Suppressor macrophage (primary cell): ENCODE results near the gene KCNK15.

Experiments used
- DNase-seq, 4 experiments: peaks; one replicate each; pipeline ENCODE4 v3.0.0-alpha.2; 2020 to 2022

The KCNK15 gene

DNA sequence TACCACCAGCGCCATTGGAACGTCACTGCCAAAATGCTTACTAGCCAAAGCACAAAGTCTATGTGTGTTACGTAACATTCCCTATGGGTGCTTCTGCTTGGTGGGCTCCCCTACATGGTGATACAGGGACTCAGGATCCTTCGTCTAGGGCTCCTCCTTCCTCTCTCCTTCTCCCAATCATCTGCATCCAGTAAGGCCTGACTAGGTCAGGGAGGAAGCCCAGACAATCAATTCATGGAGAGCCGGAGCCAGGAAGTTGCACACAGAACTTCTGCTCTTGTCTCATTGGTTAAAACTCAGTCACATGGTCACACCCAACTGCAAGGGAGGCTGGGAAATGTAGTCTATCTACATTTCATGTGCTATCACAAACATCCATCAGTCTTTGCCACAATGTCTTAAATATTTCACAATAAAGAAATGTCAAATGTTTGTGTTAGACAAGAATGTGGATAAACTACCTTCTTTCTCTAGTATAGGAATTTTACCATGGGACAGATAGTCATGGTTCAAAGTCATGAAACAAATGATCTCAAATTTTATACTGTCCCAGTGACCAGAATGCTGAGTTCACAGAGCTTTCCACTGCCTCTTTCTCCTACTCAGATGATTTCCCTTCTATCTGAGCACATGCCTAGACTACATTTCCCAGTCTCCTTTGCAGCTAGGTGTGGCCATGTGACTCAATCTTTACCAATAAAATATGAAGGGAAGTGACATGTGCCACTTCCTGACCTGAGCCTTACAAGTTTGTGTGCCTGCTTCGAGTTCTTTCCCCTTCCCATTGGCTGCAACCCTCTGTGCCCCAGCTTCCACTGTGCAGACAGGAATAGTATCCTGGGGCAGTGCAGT lies 9.3 kb upstream of the KCNK15 start:
- DNase-seq: peak; percentile 81 to 92 (median 86)

DNA sequence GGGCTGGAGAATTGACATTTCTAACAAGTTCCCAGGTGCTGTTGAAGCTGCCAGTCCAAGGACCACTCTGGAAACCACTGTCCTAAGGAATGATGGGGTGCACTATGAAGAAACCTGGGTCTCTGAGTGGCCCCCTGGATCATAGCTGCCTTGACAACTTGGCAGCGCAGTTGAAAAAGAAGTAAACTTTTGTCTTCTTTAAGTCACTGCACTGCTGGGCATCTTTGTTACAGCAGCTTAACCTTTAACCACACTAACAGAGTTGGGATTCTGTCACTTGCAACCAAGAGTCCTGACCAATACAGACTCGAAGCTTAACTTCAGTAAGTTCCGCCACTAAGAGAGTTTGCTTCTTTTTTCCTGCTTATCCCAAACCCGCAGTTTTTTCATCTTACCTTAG lies 8.5 kb upstream of the KCNK15 start:
- DNase-seq: no peak

DNA sequence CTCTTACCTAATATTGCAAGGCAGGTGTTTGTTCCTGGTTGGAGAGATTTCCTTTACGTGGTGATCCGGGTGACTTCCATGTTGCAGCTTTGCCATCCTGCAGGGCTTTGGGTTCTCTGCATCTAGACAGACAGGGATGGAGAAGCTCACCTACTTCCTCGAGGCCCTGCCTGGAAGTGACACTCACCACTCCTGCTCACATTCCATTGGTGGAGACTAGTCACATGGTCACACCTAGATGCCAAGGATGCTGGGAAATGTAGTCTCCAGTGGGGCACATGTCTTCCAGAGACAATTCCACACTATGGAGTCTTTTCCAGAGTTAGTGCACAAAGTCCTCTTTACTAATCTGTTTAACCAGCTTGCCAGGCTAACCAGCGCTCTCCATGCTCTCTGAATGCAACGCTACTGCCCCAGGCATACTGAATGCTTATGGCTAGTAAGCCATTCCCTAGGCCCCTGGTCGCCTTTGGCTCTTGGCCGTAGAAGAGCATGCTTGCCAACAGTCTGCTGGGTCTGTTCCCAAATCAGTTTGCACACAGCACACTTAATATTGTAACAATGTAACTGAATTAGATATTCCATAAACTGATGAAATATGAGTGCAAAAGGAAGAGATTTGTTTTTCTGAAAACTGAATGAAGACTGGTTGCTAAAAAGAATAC lies 6.7 kb upstream of the KCNK15 start:
- DNase-seq: peak; percentile 26 to 58 (median 52)

DNA sequence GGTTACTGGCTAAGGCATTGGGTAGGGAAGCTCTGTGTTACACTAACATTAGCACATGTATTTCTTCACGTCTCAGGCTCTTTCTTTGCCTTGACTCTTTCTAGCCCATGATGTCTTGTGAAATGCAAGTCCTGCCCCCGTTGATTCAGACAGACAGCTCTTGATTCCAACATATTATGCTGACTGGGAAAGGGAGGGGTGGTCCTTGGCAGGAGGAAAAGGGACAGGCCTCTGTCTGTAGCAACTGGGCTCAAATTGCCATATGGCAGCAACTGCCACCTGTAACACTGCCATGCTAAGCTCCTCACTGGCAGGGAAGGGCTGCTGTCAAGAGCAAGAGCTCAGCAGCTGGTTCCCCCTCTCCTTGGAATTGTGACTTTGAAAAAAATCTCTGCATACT lies 5.7 kb upstream of the KCNK15 start:
- no peak for DNase-seq

DNA sequence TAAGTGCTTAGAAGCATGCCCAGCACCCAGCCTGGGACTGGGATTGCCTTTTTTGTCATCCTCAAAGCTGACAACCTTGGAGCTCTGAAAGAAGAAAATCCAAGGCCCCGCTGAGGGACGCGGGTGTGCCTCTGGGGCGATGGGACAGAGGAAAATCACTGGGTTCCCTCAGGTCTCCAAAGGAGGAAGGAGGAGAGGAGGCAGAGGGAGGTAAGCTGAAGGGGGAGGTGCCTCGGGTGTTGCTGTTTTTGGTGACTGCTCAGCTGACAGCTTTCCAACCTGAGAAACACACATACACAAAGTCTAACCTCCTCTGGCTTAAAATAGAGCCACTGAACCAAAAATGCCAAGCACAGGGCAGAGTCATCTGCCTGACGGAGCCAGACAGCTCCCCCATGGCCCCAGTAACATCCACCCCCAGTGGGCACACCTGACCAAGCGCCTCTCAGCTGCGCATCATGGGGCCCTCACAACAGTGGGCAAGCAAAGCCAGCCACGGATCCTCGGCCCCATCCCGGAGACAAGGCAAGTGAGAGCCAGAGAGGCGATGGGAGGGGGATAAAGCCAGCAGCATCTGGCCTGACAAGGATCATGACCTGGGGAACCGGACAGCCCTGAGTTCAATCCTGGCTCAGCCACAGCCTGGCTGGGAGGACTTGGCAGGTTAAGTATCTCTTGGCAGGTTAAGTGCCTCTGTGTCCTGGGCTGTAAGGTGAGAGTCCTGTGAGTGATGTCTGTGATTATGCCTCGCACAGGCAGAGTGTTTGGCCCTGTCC lies 3.2 kb upstream of the KCNK15 start:
- no peak for DNase-seq

DNA sequence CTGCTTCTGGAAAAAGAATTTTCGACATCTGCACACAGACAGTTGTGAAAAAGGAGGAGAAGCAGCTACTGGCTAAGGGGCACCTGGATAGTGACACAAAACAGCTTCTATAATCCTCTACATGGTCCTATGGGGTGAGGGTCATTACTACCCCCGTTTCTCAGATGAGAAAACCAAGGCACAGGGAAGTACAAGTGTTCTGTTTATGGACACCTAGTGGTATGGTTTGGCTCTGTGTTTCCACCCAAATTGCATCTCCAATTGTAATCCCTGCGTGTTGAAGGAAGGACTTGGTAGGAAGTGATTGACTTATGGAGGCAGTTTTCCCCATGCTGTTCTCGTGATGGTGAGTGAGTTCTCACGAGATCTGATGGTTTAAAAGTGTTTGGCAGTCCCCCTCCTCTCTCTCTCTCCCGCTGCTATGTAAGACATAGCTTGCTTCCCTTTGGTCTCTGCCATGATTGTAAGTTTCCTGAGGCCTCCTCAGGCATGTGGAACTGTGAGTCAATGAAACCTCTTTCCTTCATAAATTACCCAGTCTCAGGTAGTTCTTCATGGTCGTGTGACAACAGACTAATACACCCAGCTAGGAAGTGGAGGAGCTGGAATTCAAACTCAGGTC lies 2.5 kb upstream of the KCNK15 start:
- no peak for DNase-seq

DNA sequence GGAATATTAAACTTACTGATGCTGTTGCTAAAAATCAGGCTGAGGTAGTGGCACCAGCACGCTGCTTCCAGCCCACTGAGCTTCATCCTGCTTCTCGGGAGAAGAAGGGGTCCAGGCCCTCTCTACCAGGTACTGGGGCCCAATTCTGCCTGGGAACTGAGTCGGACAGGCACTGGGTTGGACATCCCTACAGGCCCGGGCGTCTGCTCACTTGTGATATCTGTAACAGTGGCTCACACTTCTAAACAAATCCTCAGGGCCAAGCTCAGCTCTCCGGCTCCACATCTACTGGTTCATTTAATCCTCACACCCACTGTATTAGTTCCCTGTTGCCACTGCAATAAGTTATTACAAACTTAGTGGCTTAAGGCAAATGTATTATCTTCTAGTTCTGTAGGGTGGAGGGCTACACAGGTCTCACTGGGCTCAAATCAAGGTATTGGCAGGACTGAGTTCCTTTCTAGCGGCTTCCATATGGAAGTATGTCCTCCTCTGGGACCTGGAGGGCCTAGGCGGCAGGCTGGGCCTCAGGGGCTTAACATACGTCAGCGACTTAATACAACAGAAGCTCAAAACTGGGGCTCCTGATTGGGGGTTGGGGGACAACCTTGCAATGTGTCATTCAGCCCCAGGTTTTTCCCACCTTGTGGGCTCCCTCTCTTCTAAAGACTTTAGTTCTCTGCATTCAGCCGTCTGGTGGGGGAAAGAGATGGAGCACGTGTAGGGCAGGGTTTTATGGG lies 1.6 kb upstream of the KCNK15 start:
- DNase-seq: no peak

DNA sequence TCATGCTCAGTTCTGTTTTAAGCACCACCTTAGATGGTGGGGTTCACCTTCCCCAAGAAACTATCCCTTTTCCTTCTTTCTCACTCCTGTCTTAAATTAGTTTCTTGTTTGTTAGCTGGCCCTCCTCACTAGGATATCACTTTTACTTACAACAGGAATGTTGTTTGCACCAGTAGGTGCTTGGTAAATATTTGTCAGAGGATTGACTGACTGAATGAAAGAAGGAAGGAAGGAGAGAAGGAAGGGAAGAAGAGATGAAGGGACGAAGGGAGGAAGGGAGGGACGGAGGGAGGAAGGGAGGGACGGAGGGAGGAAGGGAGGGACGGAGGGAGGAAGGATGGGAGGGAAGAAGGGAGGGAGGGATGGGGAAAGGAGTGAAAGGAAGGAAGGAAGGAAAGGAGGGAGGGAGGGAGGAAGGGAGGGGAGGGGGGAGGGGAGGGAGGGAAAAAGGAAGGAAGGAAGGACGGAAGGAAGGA lies 505 bp upstream of the KCNK15 start:
- no peak for DNase-seq

DNA sequence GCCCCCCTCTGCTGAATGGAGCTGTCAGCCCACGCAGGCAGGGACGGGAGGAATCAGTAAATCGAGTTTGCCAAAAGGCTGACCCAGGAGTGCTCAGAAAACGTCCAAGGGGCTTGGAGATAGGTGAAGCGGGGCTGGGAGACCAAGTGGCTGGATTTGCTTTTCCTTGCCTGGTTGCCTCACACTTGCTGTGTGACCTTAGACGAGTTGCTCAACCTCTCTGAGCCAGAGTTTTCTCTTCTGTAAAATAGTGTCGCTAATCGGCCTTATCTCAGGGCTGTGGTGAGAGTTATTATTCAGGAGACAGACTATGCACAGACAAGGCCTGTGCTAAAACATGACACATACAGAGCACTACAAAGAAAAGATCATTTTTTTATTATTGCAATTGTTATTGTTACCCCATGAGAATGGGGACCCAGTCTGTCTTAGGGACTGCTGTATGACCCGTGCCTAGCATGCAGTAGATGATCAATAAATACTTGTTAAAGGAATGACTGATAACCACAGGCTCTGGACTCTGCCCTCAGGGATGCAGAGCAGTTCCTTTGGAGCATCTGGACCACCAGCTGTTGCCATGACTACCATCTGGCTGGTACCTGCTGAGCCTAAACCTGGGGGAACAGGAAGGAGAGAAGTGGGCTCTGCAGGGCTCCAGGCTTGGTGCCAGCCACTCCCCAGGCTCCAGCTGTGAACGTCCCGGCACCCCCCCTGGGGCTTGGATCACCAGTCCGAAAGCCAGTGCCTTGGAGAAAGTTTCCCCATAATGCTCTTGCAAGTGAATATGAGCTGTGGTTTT lies 901 bp downstream of the KCNK15 start:
- no peak for DNase-seq

DNA sequence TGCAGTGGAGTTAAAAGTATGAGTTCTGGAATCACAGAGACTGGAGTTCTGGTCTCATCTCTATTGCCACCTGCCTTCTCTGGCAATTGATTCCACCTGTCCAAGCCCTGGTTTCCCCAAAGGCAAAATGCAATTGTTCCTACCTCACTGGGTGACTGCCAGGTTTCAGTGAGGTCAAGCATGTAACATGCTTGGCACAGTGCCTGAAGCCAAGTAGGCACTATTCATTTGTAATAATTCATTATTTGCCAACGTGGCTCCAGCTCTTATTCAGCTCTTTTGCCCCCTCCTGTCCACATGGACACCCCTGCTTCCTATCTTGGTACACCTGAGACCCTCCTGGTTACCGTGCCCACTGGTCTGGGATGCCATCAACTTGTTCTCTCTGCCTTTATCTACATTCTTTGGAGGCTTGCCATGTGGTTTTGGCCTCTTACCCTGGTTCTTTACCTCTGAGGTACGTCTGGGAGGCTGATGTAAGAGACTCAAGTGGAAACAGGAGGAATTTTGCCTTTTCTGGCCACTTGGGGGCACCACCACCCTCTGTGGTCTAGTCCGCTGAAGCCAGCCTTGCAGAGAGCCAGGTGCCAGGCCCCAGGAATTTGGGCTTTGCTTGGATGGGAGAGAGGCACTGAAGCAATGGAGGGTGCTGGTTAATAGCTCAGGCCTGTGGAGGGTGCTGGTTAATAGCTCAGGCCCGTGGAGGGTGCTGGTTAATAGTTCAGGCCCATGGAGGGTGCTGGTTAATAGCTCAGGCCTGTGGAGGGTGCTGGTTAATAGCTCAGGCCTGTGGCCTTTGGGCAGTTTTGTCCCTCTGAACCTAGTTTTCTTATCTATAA lies 1.7 kb downstream of the KCNK15 start:
- peak; percentile 65 to 84 (median 74) for DNase-seq

DNA sequence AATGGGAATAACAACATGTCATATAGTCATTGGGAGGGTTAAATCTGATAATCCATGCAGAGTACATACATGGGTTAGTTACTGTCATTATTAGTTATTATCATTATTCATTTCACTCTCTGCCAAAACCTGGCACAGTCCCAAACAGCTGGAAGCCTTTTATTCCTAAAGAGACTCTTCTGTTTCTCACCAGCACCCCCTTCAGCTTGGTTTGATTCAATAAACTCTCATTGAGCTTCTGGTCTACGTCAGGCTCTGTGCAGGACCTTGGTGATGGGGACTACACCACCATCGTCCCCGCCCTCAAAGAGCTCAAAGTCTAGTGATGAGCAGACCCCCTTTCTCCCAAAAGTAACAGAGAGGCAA lies 2.3 kb downstream of the KCNK15 start:
- DNase-seq: no peak

DNA sequence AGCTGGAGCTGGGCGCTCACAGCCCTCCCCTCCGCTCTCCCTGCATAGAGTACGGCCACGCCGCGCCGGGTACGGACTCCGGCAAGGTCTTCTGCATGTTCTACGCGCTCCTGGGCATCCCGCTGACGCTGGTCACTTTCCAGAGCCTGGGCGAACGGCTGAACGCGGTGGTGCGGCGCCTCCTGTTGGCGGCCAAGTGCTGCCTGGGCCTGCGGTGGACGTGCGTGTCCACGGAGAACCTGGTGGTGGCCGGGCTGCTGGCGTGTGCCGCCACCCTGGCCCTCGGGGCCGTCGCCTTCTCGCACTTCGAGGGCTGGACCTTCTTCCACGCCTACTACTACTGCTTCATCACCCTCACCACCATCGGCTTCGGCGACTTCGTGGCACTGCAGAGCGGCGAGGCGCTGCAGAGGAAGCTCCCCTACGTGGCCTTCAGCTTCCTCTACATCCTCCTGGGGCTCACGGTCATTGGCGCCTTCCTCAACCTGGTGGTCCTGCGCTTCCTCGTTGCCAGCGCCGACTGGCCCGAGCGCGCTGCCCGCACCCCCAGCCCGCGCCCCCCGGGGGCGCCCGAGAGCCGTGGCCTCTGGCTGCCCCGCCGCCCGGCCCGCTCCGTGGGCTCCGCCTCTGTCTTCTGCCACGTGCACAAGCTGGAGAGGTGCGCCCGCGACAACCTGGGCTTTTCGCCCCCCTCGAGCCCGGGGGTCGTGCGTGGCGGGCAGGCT lies 4.6 kb downstream of the KCNK15 start:
- DNase-seq: peak in 1 of 4 experiments; percentile 46

DNA sequence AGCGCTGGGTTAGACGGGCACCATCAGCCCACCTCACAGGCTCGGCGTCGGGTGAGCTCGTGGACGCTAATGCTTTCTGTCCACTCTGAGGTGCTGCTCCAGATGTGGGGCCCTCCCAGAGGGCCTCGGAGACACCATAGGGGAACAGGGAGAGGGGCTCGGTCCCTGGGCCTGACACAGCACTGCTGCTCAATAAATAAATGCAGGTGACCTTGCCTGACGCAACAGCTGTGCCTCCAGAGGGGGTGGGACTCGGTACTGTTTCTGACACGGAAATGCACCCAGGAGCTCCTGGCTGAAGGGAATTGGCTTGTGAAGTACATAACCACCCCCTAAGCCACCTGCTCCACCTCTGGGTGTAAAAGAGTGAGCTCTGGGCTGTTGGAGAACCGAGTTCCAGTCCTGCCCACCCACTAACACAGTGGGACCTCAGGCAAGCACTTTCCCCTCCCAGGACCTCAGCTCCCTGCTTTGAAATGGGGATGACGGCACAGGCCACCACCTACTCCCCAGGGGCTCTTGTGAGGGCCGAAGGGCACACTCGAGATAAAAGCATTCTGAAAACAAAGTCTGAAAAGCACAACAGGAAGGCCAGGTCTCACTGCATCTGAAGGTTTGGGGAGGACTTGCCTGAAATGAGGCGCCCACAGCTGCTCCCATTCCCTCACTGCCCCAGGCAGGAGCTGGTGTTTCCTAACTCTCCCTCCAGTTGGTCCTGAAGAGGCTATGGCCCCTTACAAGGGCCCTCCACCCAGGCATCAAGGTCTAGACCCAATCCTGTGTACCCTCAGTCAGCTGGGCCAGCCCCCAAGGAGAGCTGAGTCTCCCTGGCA lies 6.7 kb downstream of the KCNK15 start:
- DNase-seq: no peak

DNA sequence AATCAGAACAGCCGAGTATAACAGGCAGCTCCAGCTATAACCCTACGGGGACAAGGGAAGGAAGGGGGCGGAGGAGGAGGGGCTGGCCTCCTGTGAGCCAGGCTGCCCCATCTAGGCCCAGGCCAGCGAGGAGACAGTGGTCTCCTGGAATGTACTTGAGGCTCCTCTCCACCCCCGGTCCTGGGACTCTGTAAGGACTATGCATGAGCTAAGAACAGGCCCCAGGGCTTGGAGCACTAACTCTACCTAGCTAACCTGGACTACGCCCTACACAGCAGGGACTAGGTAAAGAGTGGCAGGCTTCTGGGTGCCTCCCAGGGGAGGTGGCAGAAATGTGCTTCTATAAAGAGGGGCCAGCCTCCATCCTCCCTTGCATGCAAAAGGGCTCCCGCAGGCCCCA lies 8.9 kb downstream of the KCNK15 start:
- no peak for DNase-seq

DNA sequence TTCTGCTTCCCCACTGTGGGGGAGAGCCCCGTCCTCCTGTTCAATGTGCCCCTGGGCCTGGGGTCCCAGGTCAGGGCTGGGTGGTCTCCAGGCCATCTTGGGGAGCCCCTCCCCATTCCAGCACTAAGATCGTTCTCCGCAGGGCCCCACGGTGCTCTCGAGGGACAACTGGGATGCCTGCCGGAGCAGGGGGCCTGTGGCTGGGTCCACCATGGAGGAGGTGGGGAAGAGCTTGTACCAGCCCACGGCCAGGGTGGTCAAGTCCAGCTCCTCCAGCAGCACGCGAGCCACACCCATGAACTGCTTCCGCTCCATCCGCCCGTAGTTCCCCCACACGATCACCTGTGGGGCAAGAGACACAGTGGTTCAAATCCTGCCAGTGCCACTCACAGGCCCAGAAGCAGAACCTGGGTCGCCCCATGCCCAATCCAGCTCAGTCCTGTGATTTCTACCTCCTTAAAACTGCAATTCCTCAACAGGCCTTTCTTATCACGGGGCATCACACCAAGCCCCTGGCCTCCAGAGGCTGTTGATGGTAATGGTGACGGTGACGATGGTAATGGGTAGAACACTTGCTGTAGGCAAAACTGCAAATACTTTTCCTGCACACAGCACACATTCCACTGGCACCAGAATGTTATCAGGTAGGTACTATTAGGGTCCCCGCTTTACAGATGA lies 10.5 kb downstream of the KCNK15 start:
- DNase-seq: no peak

DNA sequence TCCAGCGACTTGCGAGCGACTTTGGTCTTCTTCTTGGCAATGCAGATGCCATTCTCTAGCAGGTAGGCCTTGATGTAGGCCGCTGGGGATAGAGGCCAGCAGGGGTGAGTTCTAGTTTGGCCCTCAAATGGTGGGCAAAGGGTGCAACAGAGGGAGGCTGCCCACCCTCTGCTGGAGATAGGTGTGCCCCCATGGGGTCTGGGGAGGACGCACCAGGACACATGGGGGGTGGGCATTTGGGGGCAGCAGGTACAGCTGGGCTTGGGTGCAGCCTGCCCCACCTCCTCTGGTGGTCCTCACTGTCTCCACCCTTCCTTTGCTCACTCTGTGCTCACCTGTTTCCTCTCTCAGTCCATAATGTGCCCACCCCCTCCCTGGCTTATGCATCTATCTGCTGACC lies 11.3 kb downstream of the KCNK15 start:
- no peak for DNase-seq

DNA sequence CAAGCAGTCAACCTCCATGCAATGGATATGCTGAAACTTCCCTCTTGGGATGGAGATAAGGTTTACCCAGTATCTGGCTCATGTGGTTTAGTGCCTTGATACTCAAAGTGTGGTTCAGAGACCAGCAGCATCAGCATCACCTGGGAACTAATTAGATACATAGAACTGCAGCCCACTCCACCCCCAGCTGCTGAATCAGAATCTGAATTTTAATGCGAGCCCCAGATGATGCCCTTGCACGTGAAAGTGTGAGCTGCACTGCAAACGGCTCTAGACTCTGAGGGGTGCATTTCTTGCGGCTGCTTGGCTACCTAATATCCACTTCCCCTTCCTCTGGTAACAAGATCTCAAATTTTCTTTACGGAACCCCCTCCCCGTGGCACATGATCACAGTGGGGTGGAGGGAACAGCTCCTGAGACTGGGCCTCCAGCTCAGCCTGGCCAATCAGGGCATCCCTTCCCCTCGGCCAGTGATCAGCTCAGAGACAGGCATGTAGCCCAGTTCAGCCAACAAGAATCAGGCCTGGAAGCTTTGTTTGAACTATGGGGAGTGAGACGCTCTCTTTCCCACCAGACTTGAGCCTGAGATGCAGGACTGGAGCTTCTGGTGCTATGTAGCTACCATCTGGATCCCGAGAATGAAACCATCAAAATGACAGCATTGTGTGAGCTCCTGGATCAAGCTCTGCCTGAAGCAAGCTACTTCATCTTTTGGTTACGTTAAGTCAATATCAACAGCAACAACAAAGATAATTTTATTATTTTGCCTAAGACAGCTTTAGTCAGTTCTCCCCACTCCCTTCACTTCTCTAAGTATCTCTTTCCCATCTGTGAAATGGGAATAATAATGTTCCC lies 12.8 kb downstream of the KCNK15 start:
- peak in 1 of 4 experiments; percentile 6 for DNase-seq
